HG02588 (cell line): ENCODE measurements around the gene RAD9A.

ENCODE experiments used
- ATAC-seq: cut with Tn5 transposase; IDR thresholded peaks from one replicate; pipeline ENCODE4 v1.9.1; 2021; ENCODE audit warnings: mild to moderate bottlenecking, moderate library complexity; ENCODE audit not compliant: unreplicated experiment

Gene RAD9A

GRCh38 chr11:67437809-67438157, 46.0 kb downstream of the RAD9A start:
- no peak for ATAC-seq

GRCh38 chr11:67438158-67438902, 46.5 kb downstream of the RAD9A start:
- ATAC-seq, result no peak

- no peak for ATAC-seq
These were observed 47.8 kb downstream of the RAD9A start for GRCh38 chr11:67439321-67440228.

- ATAC-seq, result no peak
These were observed 48.7 kb downstream of the RAD9A start for GRCh38 chr11:67440229-67441097.

GRCh38 chr11:67441098-67441563, 49.3 kb downstream of the RAD9A start:
- ATAC-seq, result no peak

- ATAC-seq, result no peak
These were observed 50.1 kb downstream of the RAD9A start for GRCh38 chr11:67441731-67442351.

- no peak for ATAC-seq
These were observed 51.0 kb downstream of the RAD9A start for GRCh38 chr11:67442504-67443404.

GRCh38 chr11:67445515-67445914, 53.7 kb downstream of the RAD9A start:
- no peak for ATAC-seq
